Measurements from ENCODE around the gene MRPL42. TPM values are rescaled to one million over a fixed set of nuclear protein-coding genes. Genes with fewer than 3 reads are reported as not detected.
"Not testable (repeated sequence)": the region's sequence is repeated elsewhere in the genome, so short reads cannot be mapped to it uniquely, and the experiment has no call there.

MRPL42 gene
- total RNA-seq, 3 donors from 2014 or later (not counting 1 experiment from before 2014, with no cell fraction given) = 36.4 to 42.7 (median 37.1) TPM

GRCh38 chr12:93549174-93549573, 81.9 kb downstream of the MRPL42 start:
- no peak overlapping the region for H3K27ac Mint-ChIP-seq
- H3K27me3 ChIP-seq (ENCODE audit: control insufficient read depth, insufficient read depth, low read length) = no peaks in the 10 kb centered on the region
- H3K4me1 Mint-ChIP-seq = no peaks in the 10 kb centered on the region
- H3K9me3 ChIP-seq (ENCODE audit: control insufficient read depth, insufficient read depth, low read length) = no peaks in the 10 kb centered on the region
- no peaks in the 10 kb centered on the region for H3K36me3 ChIP-seq (ENCODE audit: control insufficient read depth, insufficient read depth, low read length)
- H3K27me3 Mint-ChIP-seq (ENCODE audit: low read depth in 2 of 2) = no peaks in the 10 kb centered on the region
- H3K36me3 Mint-ChIP-seq = peaks cover under 1% of the 10 kb centered on the region
- ATAC-seq (no peak), DNase-seq (no peak)
- no peaks in the 10 kb centered on the region for H3K4me1 ChIP-seq (ENCODE audit: control insufficient read depth, insufficient read depth, low read length)
- H3K9me3 Mint-ChIP-seq = no peaks in the 10 kb centered on the region
- no peak for TF ChIP-seq CTCF (IDR thresholded peaks at IDR 0.05)
- H3K4me3 ChIP-seq (ENCODE audit: low read length) = no peak overlapping the region
- H3K4me3 Mint-ChIP-seq = no peak overlapping the region
- intact Hi-C loops (cut with micrococcal nuclease) = no loop called here
- no peak overlapping the region for H3K27ac ChIP-seq (ENCODE audit: low read length)
- WGBS (ENCODE audit: insufficient coverage) = 84% methylated on average over 6 of the region's 6 CpGs

- Mint-ChIP-seq H3K27me3 (ENCODE audit: low read depth in 2 of 2) (no peaks in the 10 kb centered on the region), H3K9me3 (no peaks in the 10 kb centered on the region), H3K4me3 (no peak overlapping the region), H3K36me3 (no peaks in the 10 kb centered on the region), H3K27ac (no peak overlapping the region), H3K4me1 (no peaks in the 10 kb centered on the region)
- intact Hi-C loops (cut with micrococcal nuclease) = no loop called here
- WGBS (ENCODE audit: insufficient coverage) = 87% methylated on average over 10 of the region's 11 CpGs
- TF ChIP-seq CTCF (IDR thresholded peaks at IDR 0.05) = no peak
- H3K4me1 ChIP-seq (ENCODE audit: control insufficient read depth, insufficient read depth, low read length) = no peaks in the 10 kb centered on the region
- no peak overlapping the region for H3K4me3 ChIP-seq (ENCODE audit: low read length)
- ATAC-seq = no peak
- no peaks in the 10 kb centered on the region for H3K9me3 ChIP-seq (ENCODE audit: control insufficient read depth, insufficient read depth, low read length)
- H3K27ac ChIP-seq (ENCODE audit: low read length) = no peak overlapping the region
- DNase-seq = no peak
- no peaks in the 10 kb centered on the region for H3K36me3 ChIP-seq (ENCODE audit: control insufficient read depth, insufficient read depth, low read length)
- H3K27me3 ChIP-seq (ENCODE audit: control insufficient read depth, insufficient read depth, low read length) = no peaks in the 10 kb centered on the region
These were observed 83.7 kb downstream of the MRPL42 start for GRCh38 chr12:93550748-93551611.

GRCh38 chr12:93552427-93552826, 85.1 kb downstream of the MRPL42 start:
- H3K27me3 Mint-ChIP-seq (ENCODE audit: low read depth in 2 of 2) = no peaks in the 10 kb centered on the region
- WGBS (ENCODE audit: insufficient coverage) = 92% methylated on average over 3 of the region's 4 CpGs
- Histone ChIP-seq H3K4me1 (ENCODE audit: control insufficient read depth, insufficient read depth, low read length) (no peaks in the 10 kb centered on the region), H3K27me3 (ENCODE audit: control insufficient read depth, insufficient read depth, low read length) (no peaks in the 10 kb centered on the region), H3K4me3 (ENCODE audit: low read length) (no peak overlapping the region), H3K9me3 (ENCODE audit: control insufficient read depth, insufficient read depth, low read length) (no peaks in the 10 kb centered on the region), H3K27ac (ENCODE audit: low read length) (no peak overlapping the region), H3K36me3 (ENCODE audit: control insufficient read depth, insufficient read depth, low read length) (no peaks in the 10 kb centered on the region)
- no peak overlapping the region for H3K27ac Mint-ChIP-seq
- intact Hi-C loops (cut with micrococcal nuclease) = no loop called here
- no peaks in the 10 kb centered on the region for H3K36me3 Mint-ChIP-seq
- no peak for TF ChIP-seq CTCF (IDR thresholded peaks at IDR 0.05)
- no peaks in the 10 kb centered on the region for H3K9me3 Mint-ChIP-seq
- H3K4me1 Mint-ChIP-seq = no peaks in the 10 kb centered on the region
- no peak for ATAC-seq
- no peak overlapping the region for H3K4me3 Mint-ChIP-seq
- no peak for DNase-seq

GRCh38 chr12:93557879-93558278, 90.6 kb downstream of the MRPL42 start:
- H3K27me3 Mint-ChIP-seq (ENCODE audit: low read depth in 2 of 2); H3K27me3 ChIP-seq (ENCODE audit: control insufficient read depth, insufficient read depth, low read length); H3K36me3 ChIP-seq (ENCODE audit: control insufficient read depth, insufficient read depth, low read length); H3K4me1 Mint-ChIP-seq; H3K9me3 Mint-ChIP-seq; intact Hi-C loops (cut with micrococcal nuclease); H3K4me3 ChIP-seq (ENCODE audit: low read length); H3K27ac Mint-ChIP-seq; ATAC-seq; H3K27ac ChIP-seq (ENCODE audit: low read length); H3K4me1 ChIP-seq (ENCODE audit: control insufficient read depth, insufficient read depth, low read length); H3K4me3 Mint-ChIP-seq; H3K9me3 ChIP-seq (ENCODE audit: control insufficient read depth, insufficient read depth, low read length); DNase-seq: not testable (repeated sequence)
- peaks cover 17% of the 10 kb centered on the region for H3K36me3 Mint-ChIP-seq

GRCh38 chr12:93558685-93559084, 91.4 kb downstream of the MRPL42 start:
- H3K9me3 Mint-ChIP-seq; ATAC-seq; DNase-seq; H3K27ac ChIP-seq (ENCODE audit: low read length); H3K27ac Mint-ChIP-seq; H3K4me3 ChIP-seq (ENCODE audit: low read length); H3K9me3 ChIP-seq (ENCODE audit: control insufficient read depth, insufficient read depth, low read length); H3K27me3 ChIP-seq (ENCODE audit: control insufficient read depth, insufficient read depth, low read length); H3K4me1 Mint-ChIP-seq; H3K4me3 Mint-ChIP-seq; intact Hi-C loops (cut with micrococcal nuclease); H3K4me1 ChIP-seq (ENCODE audit: control insufficient read depth, insufficient read depth, low read length); H3K27me3 Mint-ChIP-seq (ENCODE audit: low read depth in 2 of 2); H3K36me3 ChIP-seq (ENCODE audit: control insufficient read depth, insufficient read depth, low read length): not testable (repeated sequence)
- peaks cover 17% of the 10 kb centered on the region for H3K36me3 Mint-ChIP-seq
- WGBS (ENCODE audit: insufficient coverage) = no CpG with 5 or more reads among the region's 1 CpG
